ENCODE measurements around the gene KCNC4.

KCNC4 gene

GRCh38 chr1:110239441-110240430 is 29.6 kb downstream of the KCNC4 start:
- no peak overlapping the region for H3K4me3 ChIP-seq (ENCODE audit: low read length)
- H3K9me3 ChIP-seq (replicated peaks; ENCODE audit: low read length), result no peaks in the 10 kb centered on the region
- H3K36me3 ChIP-seq (ENCODE audit: insufficient read depth, low read length), result no peaks in the 10 kb centered on the region
- no peak overlapping the region for H3K4me2 ChIP-seq (ENCODE audit: low read length)
- H3K27me3 ChIP-seq (ENCODE audit: control insufficient read depth, insufficient read depth, low read length), result peaks cover 41% of the 10 kb centered on the region
- peaks cover 2% of the 10 kb centered on the region for H3K4me1 ChIP-seq (ENCODE audit: control insufficient read depth, insufficient read depth, low read length)
- H3K9ac ChIP-seq (ENCODE audit: low read depth, low read length), result no peak overlapping the region

- H3K9ac ChIP-seq (ENCODE audit: low read depth, low read length), result no peak overlapping the region
- no peaks in the 10 kb centered on the region for H3K9me3 ChIP-seq (replicated peaks; ENCODE audit: low read length)
- no peak overlapping the region for H3K4me3 ChIP-seq (ENCODE audit: low read length)
- peaks cover 50% of the 10 kb centered on the region for H3K27me3 ChIP-seq (ENCODE audit: control insufficient read depth, insufficient read depth, low read length)
- peaks cover 2% of the 10 kb centered on the region for H3K4me1 ChIP-seq (ENCODE audit: control insufficient read depth, insufficient read depth, low read length)
- no peak overlapping the region for H3K4me2 ChIP-seq (ENCODE audit: low read length)
- H3K36me3 ChIP-seq (ENCODE audit: insufficient read depth, low read length), result no peaks in the 10 kb centered on the region
Measured at GRCh38 chr1:110240476-110241210, 30.5 kb downstream of the KCNC4 start.

GRCh38 chr1:110241516-110241915 is 31.4 kb downstream of the KCNC4 start:
- Histone ChIP-seq H3K4me2 (ENCODE audit: low read length) (no peak overlapping the region), H3K27me3 (ENCODE audit: control insufficient read depth, insufficient read depth, low read length) (peaks cover 58% of the 10 kb centered on the region), H3K36me3 (ENCODE audit: insufficient read depth, low read length) (no peaks in the 10 kb centered on the region), H3K9me3 (replicated peaks; ENCODE audit: low read length) (no peaks in the 10 kb centered on the region), H3K4me3 (ENCODE audit: low read length) (no peak overlapping the region), H3K9ac (ENCODE audit: low read depth, low read length) (no peak overlapping the region), H3K4me1 (ENCODE audit: control insufficient read depth, insufficient read depth, low read length) (peaks cover 2% of the 10 kb centered on the region)

DNA sequence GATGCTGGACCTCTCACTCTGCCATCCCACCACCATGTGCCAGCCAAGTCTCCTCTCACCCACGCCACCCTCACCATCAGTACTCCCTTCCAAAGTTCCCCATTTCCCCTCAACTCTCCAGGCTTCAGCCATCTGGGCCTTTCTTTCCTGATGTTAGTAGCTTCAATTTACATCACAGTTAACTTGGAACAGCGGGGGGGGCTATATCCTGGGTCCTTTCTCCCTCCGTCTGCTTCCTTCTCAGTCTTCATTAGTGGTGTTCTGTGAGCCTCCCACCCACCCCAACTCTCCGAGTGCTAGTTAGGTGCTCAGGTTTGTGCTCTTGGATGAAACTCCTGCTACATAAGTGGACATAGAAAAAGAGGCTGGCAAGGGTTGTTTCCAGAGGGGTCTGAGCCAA is 31.9 kb downstream of the KCNC4 start:
- Histone ChIP-seq H3K27me3 (ENCODE audit: control insufficient read depth, insufficient read depth, low read length) (peaks cover 62% of the 10 kb centered on the region), H3K4me2 (ENCODE audit: low read length) (no peak overlapping the region), H3K4me3 (ENCODE audit: low read length) (no peak overlapping the region), H3K36me3 (ENCODE audit: insufficient read depth, low read length) (no peaks in the 10 kb centered on the region), H3K9ac (ENCODE audit: low read depth, low read length) (no peak overlapping the region), H3K4me1 (ENCODE audit: control insufficient read depth, insufficient read depth, low read length) (peaks cover 2% of the 10 kb centered on the region), H3K9me3 (replicated peaks; ENCODE audit: low read length) (no peaks in the 10 kb centered on the region)

- Histone ChIP-seq H3K9ac (ENCODE audit: low read depth, low read length) (no peak overlapping the region), H3K4me2 (ENCODE audit: low read length) (no peak overlapping the region), H3K4me1 (ENCODE audit: control insufficient read depth, insufficient read depth, low read length) (peaks cover 2% of the 10 kb centered on the region), H3K4me3 (ENCODE audit: low read length) (no peak overlapping the region), H3K36me3 (ENCODE audit: insufficient read depth, low read length) (no peaks in the 10 kb centered on the region), H3K27me3 (ENCODE audit: control insufficient read depth, insufficient read depth, low read length) (peaks cover 62% of the 10 kb centered on the region), H3K9me3 (replicated peaks; ENCODE audit: low read length) (no peaks in the 10 kb centered on the region)
Measured at GRCh38 chr1:110242731-110243130, 32.6 kb downstream of the KCNC4 start.

DNA sequence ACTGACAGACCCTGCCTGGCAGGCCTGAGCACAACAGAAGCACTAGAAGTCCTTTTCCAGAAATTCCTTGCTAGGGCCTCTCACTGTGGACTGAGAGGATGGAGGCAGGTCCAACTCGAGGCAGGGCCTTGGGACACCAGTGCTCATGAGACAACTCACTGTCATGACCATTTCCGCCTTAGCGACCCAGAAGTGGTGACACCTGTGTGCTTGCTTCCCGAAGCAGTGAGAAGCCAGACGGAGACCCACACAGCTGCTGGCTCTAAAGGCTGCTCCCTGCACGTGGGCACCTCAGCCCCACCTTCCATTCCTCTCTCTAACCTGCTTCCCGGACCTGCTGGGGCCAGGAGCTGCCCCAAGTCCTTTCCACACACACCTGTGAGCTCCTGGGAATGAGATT is 33.0 kb downstream of the KCNC4 start:
- Histone ChIP-seq H3K27me3 (ENCODE audit: control insufficient read depth, insufficient read depth, low read length) (peaks cover 62% of the 10 kb centered on the region), H3K9me3 (replicated peaks; ENCODE audit: low read length) (no peaks in the 10 kb centered on the region), H3K36me3 (ENCODE audit: insufficient read depth, low read length) (no peaks in the 10 kb centered on the region), H3K4me2 (ENCODE audit: low read length) (no peak overlapping the region), H3K4me3 (ENCODE audit: low read length) (no peak overlapping the region), H3K4me1 (ENCODE audit: control insufficient read depth, insufficient read depth, low read length) (peaks cover 2% of the 10 kb centered on the region), H3K9ac (ENCODE audit: low read depth, low read length) (no peak overlapping the region)

DNA sequence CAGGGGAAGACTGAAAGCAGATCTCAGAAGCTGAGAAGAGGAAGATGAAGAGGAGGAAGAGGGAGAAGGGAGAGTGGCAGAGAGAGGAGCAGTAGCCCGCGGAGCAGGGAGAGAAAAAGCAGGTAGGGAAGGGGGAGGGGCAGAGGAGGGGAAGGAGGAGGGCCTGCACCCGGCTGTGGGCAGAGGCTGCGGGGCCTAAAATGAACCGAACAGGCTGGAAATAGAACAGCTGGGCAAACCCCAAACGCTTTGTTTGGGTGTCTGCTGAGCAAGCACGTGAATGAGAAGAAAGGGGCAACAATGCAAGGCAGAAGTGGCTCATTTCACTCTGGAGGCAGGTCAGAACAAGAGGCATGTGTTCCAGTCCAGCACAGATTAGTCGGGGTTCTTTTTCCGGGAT is 33.5 kb downstream of the KCNC4 start:
- Histone ChIP-seq H3K4me2 (ENCODE audit: low read length) (no peak overlapping the region), H3K27me3 (ENCODE audit: control insufficient read depth, insufficient read depth, low read length) (peaks cover 60% of the 10 kb centered on the region), H3K4me3 (ENCODE audit: low read length) (no peak overlapping the region), H3K9ac (ENCODE audit: low read depth, low read length) (no peak overlapping the region), H3K4me1 (ENCODE audit: control insufficient read depth, insufficient read depth, low read length) (peaks cover 2% of the 10 kb centered on the region), H3K9me3 (replicated peaks; ENCODE audit: low read length) (no peaks in the 10 kb centered on the region), H3K36me3 (ENCODE audit: insufficient read depth, low read length) (no peaks in the 10 kb centered on the region)

DNA sequence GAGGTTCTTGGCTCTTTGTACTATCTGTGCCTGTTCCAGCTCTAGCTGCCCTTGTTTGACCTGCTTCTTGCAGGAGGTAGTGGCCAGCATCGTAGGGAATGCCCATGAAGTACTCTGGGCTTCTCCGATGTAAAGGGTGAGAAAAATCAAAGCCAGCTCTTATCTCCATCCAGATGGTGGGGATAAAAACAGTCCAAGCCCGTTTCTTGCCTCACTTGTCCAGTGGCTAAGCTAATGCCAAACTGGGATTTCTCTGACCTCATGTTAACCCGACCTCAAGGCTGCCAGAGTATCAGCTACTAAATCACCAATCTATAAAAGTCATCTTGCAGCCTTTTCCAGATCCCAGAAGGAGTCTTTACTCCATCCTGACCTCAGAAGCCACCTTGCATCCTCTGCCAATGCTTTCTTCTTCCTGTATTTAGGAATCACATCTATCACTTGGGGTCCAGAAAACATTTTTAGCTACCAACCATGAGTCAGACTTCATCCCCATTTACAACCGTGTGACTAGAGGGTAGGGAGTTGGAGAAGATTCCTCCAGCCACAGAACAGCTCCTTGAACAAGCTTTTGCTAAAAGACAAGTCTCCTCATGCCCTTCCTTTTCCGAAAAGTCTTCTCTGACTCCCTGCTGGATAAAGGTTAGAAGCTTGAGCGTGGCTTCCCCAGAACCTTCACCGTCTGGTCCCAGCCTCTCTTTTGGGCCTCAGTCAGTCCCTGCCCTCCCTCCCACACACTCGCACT is 35.9 kb downstream of the KCNC4 start:
- peaks cover 56% of the 10 kb centered on the region for H3K27me3 ChIP-seq (ENCODE audit: control insufficient read depth, insufficient read depth, low read length)
- H3K4me3 ChIP-seq (ENCODE audit: low read length), result no peak overlapping the region
- H3K36me3 ChIP-seq (ENCODE audit: insufficient read depth, low read length), result no peaks in the 10 kb centered on the region
- H3K4me2 ChIP-seq (ENCODE audit: low read length), result no peak overlapping the region
- no peaks in the 10 kb centered on the region for H3K9me3 ChIP-seq (replicated peaks; ENCODE audit: low read length)
- no peak overlapping the region for H3K9ac ChIP-seq (ENCODE audit: low read depth, low read length)
- H3K4me1 ChIP-seq (ENCODE audit: control insufficient read depth, insufficient read depth, low read length), result no peaks in the 10 kb centered on the region

DNA sequence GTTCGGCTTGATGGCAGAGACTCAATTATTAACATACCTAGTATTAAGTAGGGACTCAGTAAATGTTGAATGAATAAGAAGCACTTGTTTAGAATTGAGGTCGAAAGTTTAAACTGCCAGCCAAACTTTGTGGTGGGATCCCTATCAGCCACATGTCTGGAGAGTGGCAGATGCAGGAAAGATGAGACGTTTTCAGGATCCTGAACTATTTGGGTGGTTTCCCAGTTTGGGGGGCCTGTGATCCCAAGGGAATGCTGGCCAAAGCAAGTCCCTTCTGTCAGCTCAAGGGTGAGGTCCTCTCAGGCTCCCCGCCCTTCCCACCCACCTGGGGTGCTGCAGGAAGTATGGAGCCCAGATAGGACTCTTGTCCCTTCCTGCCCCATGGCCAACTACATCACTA is 38.6 kb downstream of the KCNC4 start:
- Histone ChIP-seq H3K27me3 (ENCODE audit: control insufficient read depth, insufficient read depth, low read length) (peaks cover 41% of the 10 kb centered on the region), H3K9me3 (replicated peaks; ENCODE audit: low read length) (no peaks in the 10 kb centered on the region), H3K9ac (ENCODE audit: low read depth, low read length) (no peak overlapping the region), H3K4me3 (ENCODE audit: low read length) (no peak overlapping the region), H3K36me3 (ENCODE audit: insufficient read depth, low read length) (no peaks in the 10 kb centered on the region), H3K4me1 (ENCODE audit: control insufficient read depth, insufficient read depth, low read length) (no peaks in the 10 kb centered on the region), H3K4me2 (ENCODE audit: low read length) (no peak overlapping the region)

GRCh38 chr1:110249256-110249655 is 39.1 kb downstream of the KCNC4 start:
- H3K9ac ChIP-seq (ENCODE audit: low read depth, low read length), result no peak overlapping the region

GRCh38 chr1:110250008-110250407 is 39.9 kb downstream of the KCNC4 start:
- H3K4me2 ChIP-seq (ENCODE audit: low read length), result no peak overlapping the region
- H3K27me3 ChIP-seq (ENCODE audit: control insufficient read depth, insufficient read depth, low read length), result peaks cover 40% of the 10 kb centered on the region
- no peaks in the 10 kb centered on the region for H3K9me3 ChIP-seq (replicated peaks; ENCODE audit: low read length)
- H3K4me1 ChIP-seq (ENCODE audit: control insufficient read depth, insufficient read depth, low read length), result no peaks in the 10 kb centered on the region
- H3K4me3 ChIP-seq (ENCODE audit: low read length), result no peak overlapping the region
- H3K36me3 ChIP-seq (ENCODE audit: insufficient read depth, low read length), result no peaks in the 10 kb centered on the region
- no peak overlapping the region for H3K9ac ChIP-seq (ENCODE audit: low read depth, low read length)

More at GRCh38 chr1:110249256-110249655, 39.1 kb downstream of the KCNC4 start:
- Histone ChIP-seq H3K36me3 (ENCODE audit: insufficient read depth, low read length) (no peaks in the 10 kb centered on the region), H3K4me1 (ENCODE audit: control insufficient read depth, insufficient read depth, low read length) (no peaks in the 10 kb centered on the region), H3K4me3 (ENCODE audit: low read length) (no peak overlapping the region), H3K4me2 (ENCODE audit: low read length) (no peak overlapping the region), H3K27me3 (ENCODE audit: control insufficient read depth, insufficient read depth, low read length) (peaks cover 40% of the 10 kb centered on the region), H3K9me3 (replicated peaks; ENCODE audit: low read length) (no peaks in the 10 kb centered on the region)
